ENCODE measurements around the gene TBXT.
A peak's percentile ranks its signal among the peaks of the same experiment; 100 is the strongest.

The TBXT gene

DNA sequence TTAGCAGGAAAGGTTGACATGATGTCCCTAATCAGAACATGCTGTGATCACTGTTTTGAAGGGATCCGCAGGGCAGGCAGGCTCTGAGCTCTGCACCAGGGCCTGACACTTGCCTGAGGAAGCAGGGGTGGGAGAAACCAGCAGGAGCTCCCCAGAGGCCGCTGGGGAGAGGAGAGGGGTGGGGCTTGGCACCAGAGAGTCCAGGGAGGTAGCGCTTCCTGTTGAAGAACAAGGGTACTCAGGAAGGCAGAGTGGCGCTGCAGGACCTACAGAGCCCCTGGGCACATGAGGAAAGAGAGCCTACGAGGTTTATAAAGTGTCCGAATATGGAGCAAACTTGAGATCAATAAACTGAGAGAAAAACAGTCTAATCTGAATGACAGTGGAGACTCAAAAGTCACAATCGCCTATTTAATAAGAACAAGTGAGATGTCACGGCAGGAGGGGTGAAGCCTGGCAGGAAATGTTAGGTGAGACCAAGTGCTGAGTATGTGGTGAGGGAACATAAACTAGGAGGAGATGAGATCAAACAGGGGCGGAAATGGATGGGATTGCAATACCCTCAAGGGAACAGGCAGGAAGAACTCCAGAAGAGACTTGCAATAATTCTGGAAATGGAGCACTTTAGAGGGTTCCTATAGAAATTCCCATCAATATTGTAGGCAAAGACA lies 5.8 kb upstream of the TBXT start:
- DNase-seq = peak; percentile 10
- in situ Hi-C loops (cut with MboI; ENCODE audit: low pct_unique_long_range_greater_than_20kb, low sequenced_read_pairs) = no loop called here

DNA sequence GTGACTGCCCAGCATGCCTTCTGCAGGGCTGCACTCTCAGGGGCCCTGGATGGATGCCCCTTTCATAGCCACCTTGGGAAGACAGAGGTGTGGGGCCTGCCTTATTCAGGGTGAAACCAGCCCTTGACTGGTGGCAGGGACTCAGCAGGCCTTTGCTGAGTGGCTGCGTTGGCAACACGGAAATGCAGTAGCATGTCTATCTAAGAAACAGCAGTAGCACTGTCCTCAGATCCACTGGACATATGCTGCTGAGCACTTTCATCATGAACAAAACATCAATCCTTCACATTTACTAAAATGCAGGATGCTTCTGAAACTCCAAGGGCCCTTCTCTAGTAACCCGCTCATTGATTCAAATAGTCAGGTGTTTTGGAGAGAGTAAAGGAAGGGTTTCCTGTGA lies 4.9 kb upstream of the TBXT start:
- in situ Hi-C loops (cut with MboI; ENCODE audit: low pct_unique_long_range_greater_than_20kb, low sequenced_read_pairs) = no loop called here

DNA sequence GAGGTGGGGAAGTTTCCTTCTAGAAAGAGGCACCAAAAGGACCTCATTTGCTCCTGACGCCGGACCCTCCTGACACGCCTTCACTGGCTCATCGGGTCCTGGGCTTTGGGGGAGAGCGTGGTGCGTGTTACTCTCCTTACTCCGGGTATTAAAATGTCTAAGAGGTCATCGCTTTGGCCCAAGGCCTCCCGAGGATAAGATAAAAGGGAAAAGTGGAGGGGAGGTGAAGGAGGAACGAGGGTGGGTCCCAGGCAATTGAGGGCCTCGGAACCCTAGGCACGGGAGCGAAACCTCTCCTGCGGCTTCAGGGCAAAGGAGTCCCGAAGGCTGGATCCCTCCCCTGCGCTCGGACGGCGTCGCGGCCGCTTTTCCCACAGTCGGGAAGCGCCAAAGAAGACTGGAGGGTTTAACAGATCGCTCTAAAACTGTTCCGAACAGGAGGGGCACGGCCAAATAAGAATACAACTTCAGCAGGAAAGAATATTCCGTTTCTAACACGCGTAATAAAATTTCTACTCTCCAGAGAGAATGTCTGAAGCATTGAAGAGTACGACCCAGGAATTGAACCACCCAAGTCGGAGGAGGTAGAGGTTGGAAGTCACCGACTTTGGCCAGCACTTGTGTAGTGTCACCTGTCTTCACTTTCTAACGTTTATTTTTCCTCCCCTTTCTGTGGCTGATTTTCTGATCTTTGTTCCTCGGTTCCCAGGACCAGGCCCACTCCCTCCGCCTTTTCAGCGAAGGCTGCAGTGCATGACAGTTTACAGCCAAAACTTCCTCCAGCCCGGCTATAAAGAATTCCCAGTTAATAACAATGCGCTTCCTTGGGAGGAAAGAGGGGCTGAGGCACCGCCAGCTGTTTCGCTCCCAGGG lies 2.1 kb upstream of the TBXT start:
- in situ Hi-C loops (cut with MboI; ENCODE audit: low pct_unique_long_range_greater_than_20kb, low sequenced_read_pairs) = no loop called here
- DNase-seq = no peak

More for the DNA sequence above, 4.9 kb upstream of the TBXT start:
- no peak for DNase-seq

- DNase-seq = no peak
- in situ Hi-C loops (cut with MboI; ENCODE audit: low pct_unique_long_range_greater_than_20kb, low sequenced_read_pairs) = no loop called here
Observed at GRCh38 chr6:166168616-166169548, 1.2 kb upstream of the TBXT start.

- in situ Hi-C loops (cut with MboI; ENCODE audit: low pct_unique_long_range_greater_than_20kb, low sequenced_read_pairs) = no loop called here
- DNase-seq = no peak
Observed at GRCh38 chr6:166167258-166167731, 356 bp downstream of the TBXT start.

DNA sequence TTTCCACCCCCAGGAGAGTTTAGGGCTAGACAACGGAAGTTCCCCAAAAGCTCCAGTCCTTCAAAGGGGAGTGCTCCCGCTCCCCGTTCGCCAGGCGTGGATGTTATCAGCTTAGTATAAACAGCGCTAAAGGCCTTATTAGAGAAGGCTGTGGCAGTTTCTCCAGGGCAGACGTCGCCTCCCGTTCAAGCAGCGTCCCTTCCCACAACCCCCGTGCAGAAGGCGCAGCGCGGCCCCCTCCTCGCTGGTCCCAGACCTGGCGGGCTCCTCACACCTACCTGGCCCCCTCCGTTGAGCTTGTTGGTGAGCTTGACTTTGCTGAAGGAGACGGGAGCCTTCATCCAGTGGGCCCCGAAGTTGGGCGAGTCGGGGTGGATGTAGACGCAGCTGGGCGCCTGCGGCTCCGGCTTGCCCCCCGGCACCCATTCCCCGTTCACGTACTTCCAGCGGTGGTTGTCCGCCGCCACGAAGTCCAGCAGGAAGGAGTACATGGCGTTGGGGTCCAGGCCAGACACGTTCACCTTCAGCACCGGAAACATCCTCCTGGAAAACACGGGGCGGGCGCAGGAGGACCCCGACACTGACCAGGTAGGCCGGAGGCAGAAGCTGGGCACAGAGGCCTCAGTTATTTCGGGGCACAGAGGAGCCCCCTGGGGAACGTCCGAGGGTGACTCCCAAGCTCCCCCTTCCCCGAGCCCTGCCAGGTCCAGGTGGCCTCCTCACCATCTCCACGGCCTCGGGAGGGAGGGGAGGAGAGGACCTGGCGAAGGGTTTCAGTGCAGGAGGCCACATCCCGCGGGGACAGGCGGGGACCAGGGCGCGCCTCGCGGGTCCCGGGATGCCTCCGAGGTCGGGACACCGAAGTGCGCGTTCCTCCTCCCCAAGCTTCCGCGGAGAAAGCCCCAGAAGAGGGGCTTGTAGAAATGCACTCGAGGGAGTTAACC lies 1.1 kb downstream of the TBXT start:
- in situ Hi-C loops (cut with MboI; ENCODE audit: low pct_unique_long_range_greater_than_20kb, low sequenced_read_pairs) = no loop called here
- DNase-seq = no peak

- in situ Hi-C loops (cut with MboI; ENCODE audit: low pct_unique_long_range_greater_than_20kb, low sequenced_read_pairs) = no loop called here
- DNase-seq = no peak
Observed at GRCh38 chr6:166165558-166166313, 1.9 kb downstream of the TBXT start.

- in situ Hi-C loops (cut with MboI; ENCODE audit: low pct_unique_long_range_greater_than_20kb, low sequenced_read_pairs) = no loop called here
- DNase-seq = no peak
Observed at GRCh38 chr6:166162599-166163342, 4.9 kb downstream of the TBXT start.

DNA sequence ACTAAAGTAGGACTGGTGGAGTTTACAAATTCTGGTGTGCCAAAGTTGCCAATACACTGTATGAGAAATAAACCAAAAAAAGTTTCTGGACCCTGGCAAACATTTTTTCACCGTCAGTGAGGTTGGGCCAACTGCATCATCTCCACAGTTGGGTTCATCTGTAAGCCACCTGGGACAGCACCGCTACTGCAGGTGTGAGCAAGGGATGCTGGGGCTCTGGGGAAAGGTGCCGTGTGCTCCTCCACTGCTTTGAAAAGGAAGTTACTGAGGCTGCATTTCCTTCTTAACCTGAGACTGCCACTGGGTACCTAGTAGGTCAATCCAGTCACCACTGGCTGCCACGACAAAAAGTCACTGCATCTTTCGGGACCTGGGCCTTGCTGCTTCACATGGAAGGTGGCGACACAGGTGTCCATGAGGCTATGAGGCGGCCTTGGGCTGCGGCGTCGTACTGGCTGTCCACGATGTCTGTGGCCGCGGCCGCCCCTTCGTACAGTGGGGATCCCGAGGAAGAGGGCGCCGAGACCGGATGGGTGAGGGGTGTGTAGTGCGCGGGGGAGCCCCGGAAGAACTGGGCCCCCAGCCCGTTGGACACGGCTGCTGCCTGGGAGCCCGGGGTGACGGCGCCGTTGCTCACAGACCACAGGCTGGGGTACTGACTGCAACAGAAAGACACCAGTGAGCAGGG lies 9.6 kb downstream of the TBXT start:
- in situ Hi-C loops (cut with MboI; ENCODE audit: low pct_unique_long_range_greater_than_20kb, low sequenced_read_pairs) = no loop called here
- no peak for DNase-seq

GRCh38 chr6:166156942-166157341 lies 10.7 kb downstream of the TBXT start:
- DNase-seq = peak; percentile 14
- in situ Hi-C loops (cut with MboI; ENCODE audit: low pct_unique_long_range_greater_than_20kb, low sequenced_read_pairs) = no loop called here

DNA sequence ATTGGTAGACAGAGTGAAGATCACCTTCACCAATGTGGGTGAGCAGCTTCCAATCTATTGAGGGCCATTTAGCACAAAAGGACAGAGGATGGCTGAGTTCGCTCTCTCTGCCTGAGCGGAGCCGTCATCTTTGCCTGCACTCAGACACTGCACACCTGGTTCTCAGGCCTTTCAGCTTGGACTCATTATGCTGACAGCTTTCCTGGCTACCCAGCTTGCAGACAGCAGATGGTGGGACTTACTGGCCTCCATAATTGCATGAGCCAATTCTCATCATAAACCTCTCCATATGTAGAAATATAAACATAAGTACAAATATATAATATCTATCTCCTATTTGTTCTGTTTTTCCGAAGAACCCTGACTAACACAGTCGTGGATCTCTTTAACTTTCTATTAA lies 13.7 kb downstream of the TBXT start:
- no peak for DNase-seq
- in situ Hi-C loops (cut with MboI; ENCODE audit: low pct_unique_long_range_greater_than_20kb, low sequenced_read_pairs) = no loop called here

GRCh38 chr6:166152660-166153059 lies 15.0 kb downstream of the TBXT start:
- in situ Hi-C loops (cut with MboI; ENCODE audit: low pct_unique_long_range_greater_than_20kb, low sequenced_read_pairs) = no loop called here
- no peak for DNase-seq

- DNase-seq = no peak
- in situ Hi-C loops (cut with MboI; ENCODE audit: low pct_unique_long_range_greater_than_20kb, low sequenced_read_pairs) = no loop called here
Observed at GRCh38 chr6:166151798-166152197, 15.9 kb downstream of the TBXT start.

- in situ Hi-C loops (cut with MboI; ENCODE audit: low pct_unique_long_range_greater_than_20kb, low sequenced_read_pairs) = no loop called here
- no peak for DNase-seq
Observed at GRCh38 chr6:166145751-166146150, 21.9 kb downstream of the TBXT start.

GRCh38 chr6:166143011-166143410 lies 24.6 kb downstream of the TBXT start:
- DNase-seq = no peak
- in situ Hi-C loops (cut with MboI; ENCODE audit: low pct_unique_long_range_greater_than_20kb, low sequenced_read_pairs) = no loop called here

DNA sequence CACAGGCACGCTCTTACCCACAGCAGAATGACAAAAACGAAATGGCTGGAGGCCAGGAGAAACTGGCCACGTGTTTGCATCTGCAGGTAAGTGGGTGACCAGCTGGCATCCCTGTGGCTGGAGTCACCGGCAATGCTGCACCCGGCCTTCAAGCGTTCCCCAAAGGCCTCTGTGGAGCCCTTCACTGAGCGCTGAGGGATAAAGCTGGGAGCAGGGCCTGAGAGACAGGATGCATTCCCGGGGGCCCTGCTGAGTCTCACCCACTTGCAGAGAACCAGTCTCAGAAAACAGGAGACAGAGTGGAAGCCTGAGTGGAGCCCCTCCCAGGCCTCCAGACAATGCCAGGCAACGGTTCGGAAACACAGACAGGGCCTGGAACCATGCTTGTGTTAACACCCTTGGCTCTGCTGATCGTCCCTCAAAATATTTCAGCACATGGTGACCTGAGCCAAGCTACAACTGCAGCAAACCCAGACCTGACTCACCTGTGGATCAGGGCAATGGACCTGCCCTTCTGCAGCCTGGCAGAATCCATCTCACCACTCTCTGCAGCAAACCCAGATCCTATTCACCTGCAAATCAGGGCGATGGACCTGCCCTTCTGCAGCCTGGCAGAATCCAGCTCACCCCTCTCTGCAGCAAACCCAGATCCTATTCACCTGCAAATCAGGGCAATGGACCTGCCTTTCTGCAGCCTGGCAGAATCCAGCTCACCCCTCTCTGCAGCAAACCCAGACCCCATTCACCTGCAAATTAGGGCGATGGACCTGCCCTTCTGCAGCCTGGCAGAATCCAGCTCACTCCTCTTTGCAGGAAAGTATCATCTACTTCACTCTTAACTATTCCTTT lies 39.8 kb downstream of the TBXT start:
- in situ Hi-C loops (cut with MboI; ENCODE audit: low pct_unique_long_range_greater_than_20kb, low sequenced_read_pairs) = no loop called here

More for the DNA sequence above, 39.8 kb downstream of the TBXT start:
- DNase-seq = no peak
